CD14-positive monocyte (primary cell): Measurements from ENCODE around the gene LMTK3. TPM values are rescaled to one million over a fixed set of nuclear protein-coding genes. Genes with fewer than 3 reads are reported as not detected.

Experiments
- DNase-seq, 3 donors: peaks; one replicate each; pipeline ENCODE4 v3.0.0-alpha.2; 2011 to 2022
- H2AFZ ChIP-seq: 2 replicates; pipeline ENCODE4 v1.6.0; 2012; ENCODE audit warnings: mild to moderate bottlenecking, low read depth, low read length, inconsistent platforms; ENCODE audit not compliant: insufficient read depth, poor library complexity, severe bottlenecking
- H3K27ac ChIP-seq, 2 donors: 1 replicate in 1 of 2; 2 replicates in 1 of 2; pipeline ENCODE4 v1.5.1; 2012 to 2013; ENCODE audit warnings: low read length in 2 of 2, control low read depth in 1 of 2, inconsistent platforms in 1 of 2, low read depth in 1 of 2, mild to moderate bottlenecking in 1 of 2
- H3K27me3 ChIP-seq, 2 donors: one replicate each; pipeline versions ENCODE4 v1.6.0 to v1.6.1; 2011 to 2013; ENCODE audit warnings: low read length in 2 of 2; ENCODE audit not compliant: control insufficient read depth in 2 of 2, insufficient read depth in 2 of 2
- H3K36me3 ChIP-seq, 2 donors: replicated peaks in 1 of 2; 1 replicate in 1 of 2; 2 replicates in 1 of 2; pipeline versions ENCODE4 v1.5.1 to v1.6.1; 2012 to 2013; ENCODE audit warnings: low read length in 2 of 2, control low read depth in 1 of 2, inconsistent platforms in 1 of 2, mild to moderate bottlenecking in 1 of 2; ENCODE audit not compliant: insufficient read depth in 2 of 2, control insufficient read depth in 1 of 2
- H3K4me1 ChIP-seq, 2 donors: 1 replicate in 1 of 2; 2 replicates in 1 of 2; pipeline versions ENCODE4 v1.5.1 to v1.6.1; 2012 to 2013; ENCODE audit warnings: low read length in 2 of 2, control low read depth in 1 of 2, inconsistent platforms in 1 of 2, mild to moderate bottlenecking in 1 of 2, moderate library complexity in 1 of 2; ENCODE audit not compliant: insufficient read depth in 2 of 2, control insufficient read depth in 1 of 2
- H3K4me2 ChIP-seq: replicated peaks from 2 replicates; pipeline ENCODE3; 2012; ENCODE audit warnings: low read length, moderate library complexity, mild to moderate bottlenecking; ENCODE audit not compliant: poor library complexity, severe bottlenecking; ENCODE audit errors: extremely low read depth
- H3K4me3 ChIP-seq, 3 experiments: fragments of 200-600 bp in 1 of 3; sonication (generic) in 1 of 3; replicated peaks in 1 of 3; 1 replicate in 2 of 3; 2 replicates in 1 of 3; pipeline ENCODE4 v1.5.1; 2011 to 2013; ENCODE audit warnings: low read length in 3 of 3, mild to moderate bottlenecking in 3 of 3, control low read depth in 2 of 3, low read depth in 2 of 3, inconsistent platforms in 1 of 3, moderate library complexity in 1 of 3
- H3K79me2 ChIP-seq: 2 replicates; pipeline ENCODE4 v1.6.0; 2012; ENCODE audit warnings: mild to moderate bottlenecking, control low read depth, inconsistent platforms, low read length, moderate library complexity; ENCODE audit not compliant: insufficient read depth
- H3K9ac ChIP-seq: 2 replicates; pipeline ENCODE4 v1.6.0; 2017; ENCODE audit warnings: low read length, mild to moderate bottlenecking; ENCODE audit not compliant: insufficient read depth, poor library complexity, severe bottlenecking
- H3K9me3 ChIP-seq, 2 donors: replicated peaks in 1 of 2; 1 replicate in 1 of 2; 2 replicates in 1 of 2; pipeline versions ENCODE4 v1.5.1 to v1.6.1; 2012 to 2013; ENCODE audit warnings: low read length in 2 of 2, control low read depth in 1 of 2; ENCODE audit not compliant: control insufficient read depth in 1 of 2, insufficient read depth in 1 of 2
- H4K20me1 ChIP-seq: 2 replicates; pipeline ENCODE4 v1.6.0; 2012; ENCODE audit warnings: mild to moderate bottlenecking, low read length, control low read depth, moderate library complexity; ENCODE audit not compliant: insufficient read depth
- H3K27ac Mint-ChIP-seq, 7 donors: one replicate each; pipeline ENCODE4 v1.8.0; 2020; ENCODE audit warnings: mild to moderate bottlenecking in 7 of 7, mixed read lengths in 7 of 7, moderate library complexity in 6 of 7, inconsistent platforms in 2 of 7
- H3K27me3 Mint-ChIP-seq, 3 donors: one replicate each; pipeline ENCODE4 v1.8.0; 2021 to 2022; ENCODE audit warnings: low read depth in 3 of 3, mild to moderate bottlenecking in 3 of 3, mixed read lengths in 3 of 3, moderate library complexity in 3 of 3, inconsistent platforms in 1 of 3
- H3K36me3 Mint-ChIP-seq, 2 donors: one replicate each; pipeline ENCODE4 v1.8.0; 2020; ENCODE audit warnings: mixed read lengths in 2 of 2, inconsistent platforms in 1 of 2, mild to moderate bottlenecking in 1 of 2
- H3K4me1 Mint-ChIP-seq: one replicate; pipeline ENCODE4 v1.8.0; 2020; ENCODE audit warnings: mild to moderate bottlenecking, mixed read lengths
- H3K4me3 Mint-ChIP-seq, 2 donors: one replicate each; pipeline ENCODE4 v1.8.0; 2020; ENCODE audit warnings: mild to moderate bottlenecking in 2 of 2, mixed read lengths in 2 of 2, moderate library complexity in 1 of 2
- H3K9me3 Mint-ChIP-seq, 7 donors: one replicate each; pipeline ENCODE4 v1.8.0; 2020 to 2022; ENCODE audit warnings: mixed read lengths in 7 of 7, mild to moderate bottlenecking in 6 of 7, moderate library complexity in 6 of 7, inconsistent platforms in 2 of 7
- WGBS: methylation state at CpG from one replicate; pipeline ENCODE4 v1.1.5; 2013; ENCODE audit warnings: missing lambda C conversion rate; ENCODE audit not compliant: insufficient coverage; 5-methylcytosine and 5-hydroxymethylcytosine counted together
- intact Hi-C, 2 donors: fragments of 100-400 bp; cut with micrococcal nuclease; formaldehyde crosslinking; loops; one replicate each; pipeline versions ENCODE4 v1.15.0 to v1.15.1; 2023
- polyA plus RNA-seq, 3 donors: library from polyadenylated mRNA; depleted of rRNA in 1 of 3; unstranded in 2 of 3; stranded (reverse) in 1 of 3; fragments of 300-500 nt in 2 of 3; fragments of >200 nt in 1 of 3; fragmentation: Illumina TruSeq in 2 of 3; gene quantifications; 1 replicate in 2 of 3; 2 replicates in 1 of 3; pipeline ENCODE4 v1.2.3, GENCODE V29; 2012 to 2021
- TF ChIP-seq, protein P1 (sequence below): fragments of 200-600 bp; IDR thresholded peaks from one replicate; pipeline ENCODE4 v1.8.0; 2022; ENCODE audit warnings: antibody characterized with exemption, mild to moderate bottlenecking

The LMTK3 gene
- polyA plus RNA-seq, 3 donors: 0.08 TPM; not detected in 2

DNA sequence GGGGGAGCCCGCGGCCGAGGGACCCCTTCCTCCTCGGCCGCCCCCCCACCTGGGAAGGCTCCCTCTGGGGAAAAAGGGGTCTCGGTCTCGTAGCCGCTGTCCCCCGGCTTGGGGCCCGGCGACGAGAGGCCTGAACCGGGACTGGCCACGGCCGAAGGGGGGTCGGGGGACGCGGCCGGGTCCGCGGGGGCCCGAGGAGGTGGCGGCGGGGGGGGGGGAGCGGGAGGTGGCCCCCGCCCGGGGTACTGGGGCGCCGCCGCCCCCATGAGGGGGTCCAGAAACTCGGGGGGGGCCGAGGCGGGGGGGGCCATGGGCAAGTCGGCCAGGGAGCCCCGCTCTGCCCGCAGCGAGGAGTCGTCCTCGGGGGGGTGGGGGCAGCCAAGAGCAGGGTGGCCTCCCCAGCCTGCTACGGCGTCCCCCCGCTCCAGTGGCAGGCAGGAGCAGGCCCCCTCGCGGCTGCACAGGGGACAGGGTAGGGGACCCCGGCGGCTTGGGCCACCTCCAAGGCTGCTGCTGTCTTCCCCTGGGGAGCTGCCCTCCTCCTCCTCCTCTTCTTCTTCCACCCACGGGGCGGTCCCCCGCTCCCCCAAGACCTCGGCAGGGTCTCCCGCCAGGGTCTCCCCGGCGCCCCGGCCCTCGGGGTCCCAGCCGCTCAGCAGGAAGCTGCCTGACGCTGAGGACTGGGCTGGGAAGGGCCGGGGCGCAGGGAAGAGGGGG lies 12.9 kb downstream of the LMTK3 start:
- DNase-seq: no peak
- Histone ChIP-seq H2AFZ (no peak overlapping the region), H3K4me2 (no peak overlapping the region), H3K36me3 (no peaks in the 10 kb centered on the region), H3K9ac (no peak overlapping the region), H3K4me1 (peaks cover 29 to 43% of the 10 kb centered on the region in 2 donors), H3K27me3 (peaks cover 14 to 51% of the 10 kb centered on the region in 2 donors), H3K27ac (no peak overlapping the region), H3K79me2 (no peaks in the 10 kb centered on the region), H3K4me3 (no peak overlapping the region), H4K20me1 (no peaks in the 10 kb centered on the region), H3K9me3 (no peaks in the 10 kb centered on the region)
- intact Hi-C loops: no loop called here
- peaks cover 36 to 78% (median 41%) of the 10 kb centered on the region in 3 donors for H3K27me3 Mint-ChIP-seq
- H3K9me3 Mint-ChIP-seq: peaks cover 0 to 15% (median 5%) of the 10 kb centered on the region in 7 donors
- H3K4me3 Mint-ChIP-seq: no peak overlapping the region
- H3K36me3 Mint-ChIP-seq: peaks cover 0 to 3% of the 10 kb centered on the region in 2 donors
- peaks cover 36% of the 10 kb centered on the region for H3K4me1 Mint-ChIP-seq
- TF ChIP-seq, protein P1, sequence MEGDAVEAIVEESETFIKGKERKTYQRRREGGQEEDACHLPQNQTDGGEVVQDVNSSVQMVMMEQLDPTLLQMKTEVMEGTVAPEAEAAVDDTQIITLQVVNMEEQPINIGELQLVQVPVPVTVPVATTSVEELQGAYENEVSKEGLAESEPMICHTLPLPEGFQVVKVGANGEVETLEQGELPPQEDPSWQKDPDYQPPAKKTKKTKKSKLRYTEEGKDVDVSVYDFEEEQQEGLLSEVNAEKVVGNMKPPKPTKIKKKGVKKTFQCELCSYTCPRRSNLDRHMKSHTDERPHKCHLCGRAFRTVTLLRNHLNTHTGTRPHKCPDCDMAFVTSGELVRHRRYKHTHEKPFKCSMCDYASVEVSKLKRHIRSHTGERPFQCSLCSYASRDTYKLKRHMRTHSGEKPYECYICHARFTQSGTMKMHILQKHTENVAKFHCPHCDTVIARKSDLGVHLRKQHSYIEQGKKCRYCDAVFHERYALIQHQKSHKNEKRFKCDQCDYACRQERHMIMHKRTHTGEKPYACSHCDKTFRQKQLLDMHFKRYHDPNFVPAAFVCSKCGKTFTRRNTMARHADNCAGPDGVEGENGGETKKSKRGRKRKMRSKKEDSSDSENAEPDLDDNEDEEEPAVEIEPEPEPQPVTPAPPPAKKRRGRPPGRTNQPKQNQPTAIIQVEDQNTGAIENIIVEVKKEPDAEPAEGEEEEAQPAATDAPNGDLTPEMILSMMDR: no peak
- 34% methylated on average over 29 of the region's 59 CpGs for WGBS
- H3K27ac Mint-ChIP-seq: no peak overlapping the region

DNA sequence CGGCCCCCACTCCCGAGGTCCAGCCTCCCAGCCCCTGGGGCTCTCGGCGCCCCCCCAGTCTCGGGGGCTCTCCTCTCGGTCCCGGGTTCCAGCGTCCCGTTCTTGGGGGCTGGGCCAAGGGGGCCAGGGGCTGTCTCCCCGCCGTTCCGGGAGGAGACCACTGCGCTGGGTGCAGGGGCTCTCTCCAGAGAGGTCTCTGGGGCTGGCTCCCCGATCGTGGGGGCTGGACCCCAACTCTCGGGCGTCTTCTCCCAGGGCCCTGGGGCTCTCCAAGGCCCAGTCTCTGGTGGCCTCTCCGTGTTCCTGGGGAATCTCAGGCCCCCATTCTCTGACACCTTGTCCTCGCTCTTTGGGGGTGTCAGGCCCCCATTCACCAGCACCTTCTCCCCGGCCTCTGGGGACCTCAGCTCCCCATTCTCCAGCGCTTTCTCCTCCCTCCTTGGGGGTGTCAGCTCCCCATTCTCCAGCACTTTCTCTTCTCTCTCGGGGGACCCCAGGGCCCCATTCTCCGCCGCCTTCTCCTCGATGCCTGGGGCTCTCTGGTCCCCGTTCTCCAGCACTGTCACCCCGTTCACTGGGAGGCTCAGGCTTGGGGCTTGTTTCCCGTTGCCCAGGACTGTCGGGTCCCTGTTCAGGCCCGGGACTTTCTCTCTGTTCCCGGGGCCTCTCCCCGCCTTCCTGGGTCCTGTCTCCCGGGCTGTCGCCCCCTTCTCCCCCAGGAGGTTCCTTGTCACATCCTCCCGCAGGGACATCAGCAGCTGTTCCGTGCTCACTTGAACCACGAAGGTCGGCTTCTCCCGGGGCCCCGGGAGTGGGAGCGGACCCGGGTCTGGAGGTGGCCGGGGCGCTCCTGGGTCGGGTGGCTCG lies 13.7 kb downstream of the LMTK3 start:
- H3K9me3 ChIP-seq: no peaks in the 10 kb centered on the region
- peaks cover 14 to 51% of the 10 kb centered on the region in 2 donors for H3K27me3 ChIP-seq
- TF ChIP-seq, protein P1: no peak
- no peak overlapping the region for H3K9ac ChIP-seq
- 56% methylated on average over 45 of the region's 46 CpGs for WGBS
- Mint-ChIP-seq H3K4me3 (peak overlapping the region; percentile 45 to 59), H3K36me3 (peaks cover 0 to 3% of the 10 kb centered on the region in 2 donors), H3K27ac (peak overlapping the region in 1 of 7 donors; percentile 32), H3K27me3 (peaks cover 37 to 77% (median 41%) of the 10 kb centered on the region in 3 donors), H3K9me3 (peaks cover 0 to 15% (median 5%) of the 10 kb centered on the region in 7 donors), H3K4me1 (peaks cover 32% of the 10 kb centered on the region)
- peaks cover 29 to 44% of the 10 kb centered on the region in 2 donors for H3K4me1 ChIP-seq
- no peak overlapping the region for H3K4me2 ChIP-seq
- H3K4me3 ChIP-seq: no peak overlapping the region
- H4K20me1 ChIP-seq: no peaks in the 10 kb centered on the region
- no peaks in the 10 kb centered on the region for H3K79me2 ChIP-seq
- H2AFZ ChIP-seq: no peak overlapping the region
- DNase-seq: no peak
- intact Hi-C loops: no loop called here
- H3K36me3 ChIP-seq: no peaks in the 10 kb centered on the region
- H3K27ac ChIP-seq: no peak overlapping the region
